H1 (cell line): ENCODE measurements around the gene SCAP. TPM values are rescaled to one million over a fixed set of nuclear protein-coding genes. Genes with fewer than 3 reads are reported as not detected.

ENCODE experiments used
- CTCF ChIA-PET: fragments of 300-600 bp; sonication (Branson Sonifier 250); formaldehyde crosslinking; loops from one replicate; lab custom pipeline; 2021; ENCODE audit not compliant: partially characterized antibody; lab: Charles Lee
- POLR2A ChIA-PET: fragments of 300-600 bp; sonication (Branson Sonifier 250); formaldehyde crosslinking; loops from one replicate; lab custom pipeline; 2021; ENCODE audit warnings: inconsistent platforms; ENCODE audit not compliant: partially characterized antibody; lab: Charles Lee
- DNase-seq, 2 experiments: peaks; one replicate each; pipeline versions ENCODE4 v3.0.0 to v3.0.0-alpha.2; 2010 to 2022; ENCODE audit warnings: low spot score in 2 of 2, low read depth in 1 of 2, mixed read lengths in 1 of 2
- FAIRE-seq: peaks from 2 replicates; lab custom pipeline; 2011; peaks lifted over from hg19 to GRCh38; lab: Jason Lieb, UNC
- H2AFZ ChIP-seq: 2 replicates; pipeline ENCODE4 v1.8.1; 2012; ENCODE audit warnings: low read length, inconsistent platforms
- H2AK5ac ChIP-seq: 2 replicates; pipeline ENCODE4 v1.6.1; 2013; ENCODE audit warnings: low read depth, low read length
- H2BK120ac ChIP-seq: replicated peaks from 2 replicates; pipeline ENCODE3; 2013; ENCODE audit warnings: low read depth, low read length, inconsistent platforms
- H2BK12ac ChIP-seq: 2 replicates; pipeline ENCODE4 v1.6.1; 2013; ENCODE audit warnings: low read depth, low read length
- H2BK15ac ChIP-seq: 2 replicates; pipeline ENCODE4 v1.6.1; 2013; ENCODE audit warnings: low read length
- H2BK20ac ChIP-seq: 2 replicates; pipeline ENCODE4 v1.6.1; 2013; ENCODE audit warnings: low read length
- H2BK5ac ChIP-seq: 2 replicates; pipeline ENCODE4 v1.6.1; 2013; ENCODE audit warnings: low read depth, low read length
- H3K14ac ChIP-seq: 2 replicates; pipeline ENCODE4 v1.6.1; 2013; ENCODE audit warnings: inconsistent platforms; ENCODE audit not compliant: insufficient read length
- H3K18ac ChIP-seq: 2 replicates; pipeline ENCODE4 v1.6.1; 2013; ENCODE audit warnings: low read length; ENCODE audit errors: extremely low read depth
- H3K23ac ChIP-seq: 2 replicates; pipeline ENCODE4 v1.6.1; 2013; ENCODE audit warnings: inconsistent platforms; ENCODE audit not compliant: insufficient read length
- H3K23me2 ChIP-seq: 2 replicates; pipeline ENCODE4 v1.6.1; 2013; ENCODE audit warnings: low read depth, low read length
- H3K27ac ChIP-seq: 2 replicates; pipeline ENCODE4 v1.6.1; 2011; ENCODE audit warnings: low read depth, low read length, inconsistent platforms
- H3K27me3 ChIP-seq, 4 experiments: replicated peaks in 1 of 4; 1 replicate in 1 of 4; 2 replicates in 3 of 4; pipeline versions ENCODE4 v1.6.1 to v1.8.1; 2011 to 2013; ENCODE audit warnings: low read length in 3 of 4, mild to moderate bottlenecking in 3 of 4, inconsistent platforms in 2 of 4, mixed read lengths in 2 of 4, moderate library complexity in 1 of 4; ENCODE audit not compliant: control insufficient read depth in 3 of 4, insufficient read depth in 3 of 4; ENCODE audit errors: extremely low read depth in 1 of 4
- H3K36me3 ChIP-seq, 4 experiments: 2 replicates each; pipeline versions ENCODE4 v1.6.1 to v1.8.1; 2011 to 2013; ENCODE audit warnings: mild to moderate bottlenecking in 4 of 4, low read length in 3 of 4, moderate library complexity in 2 of 4, control low read depth in 1 of 4, inconsistent platforms in 1 of 4; ENCODE audit not compliant: insufficient read depth in 4 of 4, control insufficient read depth in 2 of 4
- H3K4ac ChIP-seq: replicated peaks from 2 replicates; pipeline ENCODE3; 2013; ENCODE audit warnings: low read length, low read depth, mixed read lengths, inconsistent platforms; ENCODE audit not compliant: insufficient read length
- H3K4me1 ChIP-seq, 4 experiments: replicated peaks in 1 of 4; 1 replicate in 1 of 4; 2 replicates in 3 of 4; pipeline versions ENCODE4 v1.6.1 to v1.8.1; 2011 to 2013; ENCODE audit warnings: low read length in 3 of 4, inconsistent platforms in 2 of 4, mixed read lengths in 1 of 4; ENCODE audit not compliant: insufficient read depth in 4 of 4, control insufficient read depth in 3 of 4
- H3K4me2 ChIP-seq, 2 experiments: 2 replicates each; pipeline versions ENCODE4 v1.6.1 to v1.8.1; 2011 to 2013; ENCODE audit warnings: low read depth in 2 of 2, low read length in 2 of 2, control low read depth in 1 of 2, inconsistent platforms in 1 of 2, mild to moderate bottlenecking in 1 of 2; ENCODE audit not compliant: insufficient read depth in 1 of 2
- H3K4me3 ChIP-seq, 4 experiments: fragments of 200-600, 300-600 bp in 1 of 4; sonication (generic), shearing (Covaris generic), sonication (Bioruptor Twin) in 1 of 4; 2 replicates each; pipeline versions ENCODE4 v1.5.1 to v1.8.1; 2011 to 2016; ENCODE audit warnings: low read length in 4 of 4, low read depth in 3 of 4, control low read depth in 2 of 4, inconsistent platforms in 2 of 4, mild to moderate bottlenecking in 2 of 4, mixed read lengths in 1 of 4, moderate library complexity in 1 of 4; ENCODE audit not compliant: insufficient read depth in 2 of 4; ENCODE audit errors: extremely low read depth in 1 of 4
- H3K56ac ChIP-seq: replicated peaks from 2 replicates; pipeline ENCODE3; 2013; ENCODE audit warnings: low read depth, mild to moderate bottlenecking, mixed read lengths, low read length, inconsistent platforms; ENCODE audit not compliant: insufficient read length
- H3K79me1 ChIP-seq: 2 replicates; pipeline ENCODE4 v1.6.1; 2013; ENCODE audit warnings: low read depth, low read length, control low read depth
- H3K79me2 ChIP-seq, 2 experiments: 2 replicates each; pipeline versions ENCODE4 v1.6.1 to v1.8.1; 2012 to 2013; ENCODE audit warnings: low read length in 2 of 2, mild to moderate bottlenecking in 2 of 2, inconsistent platforms in 1 of 2; ENCODE audit not compliant: insufficient read depth in 2 of 2, control insufficient read depth in 1 of 2
- H3K9ac ChIP-seq, 4 experiments: replicated peaks in 1 of 4; 1 replicate in 1 of 4; 2 replicates in 3 of 4; pipeline versions ENCODE4 v1.6.1 to v1.8.1; 2011 to 2013; ENCODE audit warnings: low read depth in 3 of 4, low read length in 3 of 4, control low read depth in 2 of 4, mild to moderate bottlenecking in 2 of 4, moderate library complexity in 2 of 4, inconsistent platforms in 1 of 4; ENCODE audit errors: extremely low read depth in 1 of 4
- H3K9me3 ChIP-seq, 2 experiments: 2 replicates each; pipeline versions ENCODE4 v1.6.1 to v1.8.1; 2012 to 2013; ENCODE audit warnings: mild to moderate bottlenecking in 2 of 2, moderate library complexity in 2 of 2, control low read depth in 1 of 2, inconsistent platforms in 1 of 2, low read depth in 1 of 2, low read length in 1 of 2, mixed read lengths in 1 of 2; ENCODE audit not compliant: insufficient read depth in 2 of 2
- H4K20me1 ChIP-seq, 2 experiments: replicated peaks in 1 of 2; 2 replicates each; pipeline versions ENCODE3 to v1.8.1; 2011 to 2013; ENCODE audit warnings: inconsistent platforms in 2 of 2, low read length in 2 of 2, mild to moderate bottlenecking in 1 of 2; ENCODE audit not compliant: insufficient read depth in 2 of 2, control insufficient read depth in 1 of 2
- H4K5ac ChIP-seq: 2 replicates; pipeline ENCODE4 v1.6.1; 2013; ENCODE audit warnings: low read length, low read depth, mixed read lengths, inconsistent platforms; ENCODE audit not compliant: insufficient read length
- H4K8ac ChIP-seq: 2 replicates; pipeline ENCODE4 v1.8.0; 2013; ENCODE audit warnings: mild to moderate bottlenecking, moderate library complexity, low read length, inconsistent platforms; ENCODE audit not compliant: insufficient read depth; ENCODE audit errors: extremely low read depth
- H4K91ac ChIP-seq: replicated peaks from 2 replicates; pipeline ENCODE3; 2013; ENCODE audit warnings: low read length, mixed read lengths, inconsistent platforms; ENCODE audit not compliant: insufficient read length
- CHD1 ChIP-seq: IDR thresholded peaks from 2 replicates; pipeline ENCODE4 v1.6.1; 2012; ENCODE audit warnings: low read depth, low read length, improper control_type of control experiment
- WGBS, 2 experiments: shearing (Covaris generic) in 1 of 2; methylation state at CpG; one replicate each; pipeline versions ENCODE4 v1.1.6 to v1.1.7; 2013 to 2015; ENCODE audit warnings: low lambda C conversion rate in 2 of 2, mixed read lengths in 2 of 2, inconsistent platforms in 1 of 2, low coverage in 1 of 2, missing lambda C conversion rate in 1 of 2; ENCODE audit not compliant: insufficient replicate concordance in 2 of 2, insufficient coverage in 1 of 2, insufficient read length in 1 of 2; ENCODE audit errors: extremely low coverage in 1 of 2, missing lambda C conversion rate in 1 of 2; 5-methylcytosine and 5-hydroxymethylcytosine counted together
- polyA plus RNA-seq, 7 experiments: library from polyadenylated mRNA; depleted of rRNA in 3 of 7; stranded (reverse) in 5 of 7; unstranded in 2 of 7; fragments of >200 nt in 5 of 7; fragments of 200-250 nt in 2 of 7; gene quantifications; 1 replicate in 5 of 7; 2 replicates in 1 of 7; 4 replicates in 1 of 7; pipeline versions ENCODE4 v1.2.1 to v1.2.3, GENCODE V29; 2011 to 2013; ENCODE audit warnings: missing spikeins in 2 of 7, mixed read lengths in 2 of 7
- total RNA-seq: library from RNA; stranded (reverse); fragmentation: NEBNext Ultra II Directional; extraction: Animal tissue kit (Norgen Biotek cat#: 25700); gene quantifications from 2 replicates; pipeline ENCODE4 v1.2.1, GENCODE V29; 2021

The SCAP gene
- total and polyA plus RNA-seq, 2 of the 8 experiments (the other 6 are each of a cell fraction or from before 2014, with no cell fraction given) = 74.0 to 114 TPM

GRCh38 chr3:47404431-47404876 lies 71.3 kb downstream of the SCAP start:
- no peak for DNase-seq

More at GRCh38 chr3:47404431-47404876, 71.3 kb downstream of the SCAP start:
- Histone ChIP-seq H3K4ac (no peak overlapping the region), H3K18ac (no peak overlapping the region), H3K14ac (no peak overlapping the region), H3K23me2 (no peaks in the 10 kb centered on the region), H4K20me1 (peaks cover 6 to 21% of the 10 kb centered on the region in 2 experiments), H3K27me3 (no peaks in the 10 kb centered on the region), H3K4me3 (no peak overlapping the region), H2AFZ (no peak overlapping the region), H2BK120ac (no peak overlapping the region), H3K27ac (no peak overlapping the region), H2BK12ac (no peak overlapping the region), H4K8ac (no peak overlapping the region), H3K23ac (no peak overlapping the region), H2BK15ac (no peak overlapping the region), H4K5ac (no peak overlapping the region), H2BK20ac (no peak overlapping the region), H3K56ac (no peak overlapping the region), H3K9me3 (no peaks in the 10 kb centered on the region), H2BK5ac (no peak overlapping the region), H2AK5ac (no peak overlapping the region), H3K4me1 (no peaks in the 10 kb centered on the region), H3K4me2 (no peak overlapping the region), H3K36me3 (peaks cover 0 to 17% (median 11%) of the 10 kb centered on the region in 4 experiments; a peak in 6 of 8 replicates), H3K9ac (no peak overlapping the region), H3K79me2 (peaks cover 0 to 3% of the 10 kb centered on the region in 2 experiments; a peak in 1 of 4 replicates), H3K79me1 (0 out of 2 replicates have a peak, but pooled peaks cover 2% of the 10 kb centered on the region), H4K91ac (no peak overlapping the region)
- no peak for TF ChIP-seq CHD1
- POLR2A ChIA-PET = interaction anchor here (0.9 to 1.1 kb wide), 3 partner anchors 10 to 78 kb away, joined by 3 to 8 read pairs (median 4); no protein-coding TSS in a partner anchor
- no peak for FAIRE-seq
- 91% methylated on average over 13 of the region's 13 CpGs; no CpG with 5 or more reads in 1 of the 2 experiments for WGBS, 2 experiments
- CTCF ChIA-PET = interaction anchor here (0.7 to 6.5 kb wide), 5 partner anchors 9 to 56 kb away, joined by 3 to 55 read pairs (median 5); no protein-coding TSS in a partner anchor
